ENCODE measurements around the gene LLPH.
A peak's percentile ranks its signal among the peaks of the same experiment; 100 is the strongest.

The LLPH gene

DNA sequence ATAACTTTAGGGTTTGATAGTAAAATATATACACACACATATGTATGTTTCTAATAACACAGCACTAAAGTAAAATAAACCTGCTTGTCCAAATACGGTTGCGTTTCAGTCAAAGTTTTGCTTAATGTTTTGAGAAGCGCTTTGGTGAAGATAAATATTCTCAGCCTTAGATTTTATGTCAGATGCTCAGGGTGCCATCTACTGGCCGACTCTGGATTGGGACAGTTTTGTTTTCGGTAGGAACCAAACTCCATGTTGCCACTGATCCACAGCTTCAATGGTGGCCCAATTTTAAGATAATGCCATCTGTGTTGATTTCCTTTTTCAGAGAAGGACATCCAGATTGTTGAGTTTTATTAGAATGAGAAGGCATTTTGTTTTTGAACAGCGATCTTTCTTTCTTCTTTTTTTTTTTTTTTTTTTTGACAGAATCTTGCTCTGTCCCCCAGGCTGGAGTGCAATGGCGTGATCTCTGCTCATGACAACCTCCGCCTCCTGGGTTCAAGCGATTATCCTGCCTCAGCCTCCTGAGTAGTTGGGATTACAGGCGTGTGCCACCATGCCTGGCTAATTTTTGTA, 43.1 kb downstream of the LLPH start:
- peak in 5 of 6 experiments; percentile 1 to 30 (median 20) for DNase-seq

- no peak for DNase-seq
These were observed 44.6 kb downstream of the LLPH start for GRCh38 chr12:66085998-66086397.

DNA sequence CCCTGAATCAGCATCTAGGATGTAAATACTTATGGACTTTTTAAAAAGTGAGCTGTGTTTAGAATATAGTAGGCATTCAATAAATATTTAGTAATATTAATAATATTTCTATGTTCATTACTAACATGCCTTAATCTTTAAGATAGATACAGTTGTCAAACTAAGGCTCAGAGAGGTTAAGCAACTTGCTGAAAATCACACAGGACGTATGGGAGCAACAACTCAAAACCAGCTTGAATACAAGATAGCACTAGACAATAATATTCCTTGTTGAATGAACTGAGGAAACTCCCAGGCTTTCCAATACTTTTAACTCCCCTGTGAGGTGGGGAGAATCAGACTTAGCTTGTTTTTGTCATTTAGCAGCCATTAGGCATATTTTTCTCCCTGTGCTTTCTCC, 45.3 kb downstream of the LLPH start:
- no peak for DNase-seq

GRCh38 chr12:66083766-66084165, 46.8 kb downstream of the LLPH start:
- DNase-seq = no peak

- DNase-seq = no peak
These were observed 47.8 kb downstream of the LLPH start for GRCh38 chr12:66082744-66083143.

DNA sequence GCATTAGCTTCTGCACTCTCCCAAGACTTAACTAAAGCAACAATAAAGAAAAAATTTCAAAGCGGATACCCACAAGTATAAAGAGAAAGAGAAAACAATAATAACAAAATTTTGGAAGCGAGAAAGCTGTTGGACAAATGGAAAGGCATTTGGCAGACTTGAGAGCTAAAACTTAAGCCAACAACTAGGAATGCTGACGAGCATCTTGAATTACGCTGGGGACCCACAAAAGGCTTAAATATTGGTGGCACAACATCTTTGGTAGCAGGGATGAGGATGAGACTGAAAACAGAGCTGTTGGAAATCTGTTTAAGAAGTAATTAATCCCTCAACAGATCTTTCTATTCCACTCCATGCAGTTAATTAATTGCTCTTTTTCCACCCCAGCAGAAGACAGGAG, 49.8 kb downstream of the LLPH start:
- no peak for DNase-seq

- no peak for DNase-seq
These were observed 53.0 kb downstream of the LLPH start for GRCh38 chr12:66077542-66077941.

GRCh38 chr12:66074561-66074960, 56.0 kb downstream of the LLPH start:
- DNase-seq = no peak

GRCh38 chr12:66072566-66072965, 58.0 kb downstream of the LLPH start:
- no peak for DNase-seq

DNA sequence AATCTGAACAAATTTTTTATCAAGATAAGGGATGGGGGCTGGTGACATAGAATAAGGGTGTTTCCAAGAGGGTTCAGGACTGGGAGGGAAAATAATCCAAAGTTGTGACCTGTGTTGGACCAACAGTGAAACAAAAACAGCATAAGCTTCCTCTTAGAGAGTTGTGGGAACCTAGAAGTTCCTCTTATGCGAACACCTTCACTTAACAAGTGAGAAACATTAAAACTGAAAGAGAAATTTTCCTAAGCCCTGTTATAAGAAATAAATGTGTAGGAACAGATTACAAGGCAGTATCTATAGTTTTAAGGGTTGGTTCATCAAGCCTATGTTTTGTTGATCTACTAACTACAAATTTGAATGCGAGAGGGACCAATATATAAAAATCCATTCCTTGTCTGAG, 58.4 kb downstream of the LLPH start:
- DNase-seq = no peak

DNA sequence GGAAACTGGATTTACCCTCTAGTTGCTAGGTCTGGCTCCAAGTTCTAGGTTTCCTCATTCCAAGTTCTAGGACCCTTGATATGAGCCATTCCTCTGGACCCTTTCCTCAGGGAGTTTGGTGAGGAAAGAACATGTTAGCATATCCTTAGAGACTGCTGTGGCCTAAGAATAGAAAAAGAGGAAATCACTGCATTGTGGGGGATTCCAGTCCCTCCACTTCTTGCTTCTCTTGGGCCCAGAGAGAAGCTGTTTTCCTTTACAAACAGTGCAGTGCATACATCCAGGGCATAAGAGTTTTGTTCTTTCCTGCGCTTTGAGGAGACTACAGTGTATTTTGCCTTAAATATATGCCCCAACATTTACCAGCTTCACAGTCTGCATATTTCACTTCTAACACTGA, 59.0 kb downstream of the LLPH start:
- DNase-seq = no peak

DNA sequence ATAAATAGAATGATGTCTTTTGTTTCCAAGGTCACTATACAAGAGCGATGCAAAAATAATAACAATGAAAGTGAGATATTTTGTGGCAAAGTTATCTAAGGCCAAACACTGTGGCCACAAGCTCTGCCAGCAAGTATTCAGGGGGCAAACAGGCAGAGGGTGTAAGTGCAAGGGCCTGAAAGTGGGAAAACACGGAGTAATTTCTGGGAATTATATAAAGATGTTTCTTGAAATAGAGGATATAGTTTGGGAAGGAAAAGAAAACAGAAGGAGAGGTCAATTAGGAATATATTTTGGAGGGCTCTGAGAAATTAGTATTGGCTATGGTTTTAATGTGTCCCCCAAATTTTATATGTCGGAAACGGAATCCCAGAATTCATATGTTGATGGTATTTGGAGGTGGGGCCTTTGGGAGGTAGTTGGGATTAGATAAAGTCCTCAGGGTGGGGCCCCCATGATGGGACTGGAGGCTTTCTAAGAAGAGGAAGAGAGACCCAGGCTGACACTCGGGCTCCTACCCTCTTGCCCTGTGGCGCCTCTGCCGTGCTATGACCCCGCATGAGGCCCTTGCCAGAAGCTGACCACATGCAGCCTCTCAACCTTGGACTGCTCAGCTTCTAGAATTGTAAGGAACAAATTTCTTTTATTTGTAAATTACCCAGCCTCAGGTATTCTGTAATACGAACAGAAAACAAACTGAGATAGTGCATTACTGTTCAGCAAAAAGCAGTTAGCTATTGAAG, 60.0 kb downstream of the LLPH start:
- no peak for DNase-seq

- no peak for DNase-seq
These were observed 63.5 kb downstream of the LLPH start for GRCh38 chr12:66066929-66067523.
